RWPE1 (cell line): ENCODE measurements around the gene IFI16.
"Not testable (repeated sequence)": the region's sequence is repeated elsewhere in the genome, so short reads cannot be mapped to it uniquely, and the experiment has no call there.

Experiments used
- CTCF ChIA-PET: fragments of 350-600 bp; sonication (Branson Sonifier 250); formaldehyde crosslinking; extraction: SDS; loops from one replicate; lab custom pipeline; 2021; lab: Yijun Ruan, JAX
- POLR2A ChIA-PET: fragments of 400-600 bp; formaldehyde crosslinking; extraction: SDS; loops from one replicate; lab custom pipeline; 2020; ENCODE audit warnings: antibody characterized with exemption; ENCODE audit not compliant: low non-redundant PET; lab: Yijun Ruan, JAX
- DNase-seq: peaks from one replicate; pipeline ENCODE4 v3.0.0; 2012; ENCODE audit warnings: low spot score
- H3K27ac ChIP-seq: fragments of 450-650 bp; 2 replicates; pipeline ENCODE4 v1.5.1; 2017
- TF ChIP-seq, protein P1 (sequence below): fragments of 450-650 bp; conservative IDR thresholded peaks from 2 replicates; pipeline ENCODE4 v1.5.1; 2017; ENCODE audit warnings: low read depth, mild to moderate bottlenecking

Gene IFI16

DNA sequence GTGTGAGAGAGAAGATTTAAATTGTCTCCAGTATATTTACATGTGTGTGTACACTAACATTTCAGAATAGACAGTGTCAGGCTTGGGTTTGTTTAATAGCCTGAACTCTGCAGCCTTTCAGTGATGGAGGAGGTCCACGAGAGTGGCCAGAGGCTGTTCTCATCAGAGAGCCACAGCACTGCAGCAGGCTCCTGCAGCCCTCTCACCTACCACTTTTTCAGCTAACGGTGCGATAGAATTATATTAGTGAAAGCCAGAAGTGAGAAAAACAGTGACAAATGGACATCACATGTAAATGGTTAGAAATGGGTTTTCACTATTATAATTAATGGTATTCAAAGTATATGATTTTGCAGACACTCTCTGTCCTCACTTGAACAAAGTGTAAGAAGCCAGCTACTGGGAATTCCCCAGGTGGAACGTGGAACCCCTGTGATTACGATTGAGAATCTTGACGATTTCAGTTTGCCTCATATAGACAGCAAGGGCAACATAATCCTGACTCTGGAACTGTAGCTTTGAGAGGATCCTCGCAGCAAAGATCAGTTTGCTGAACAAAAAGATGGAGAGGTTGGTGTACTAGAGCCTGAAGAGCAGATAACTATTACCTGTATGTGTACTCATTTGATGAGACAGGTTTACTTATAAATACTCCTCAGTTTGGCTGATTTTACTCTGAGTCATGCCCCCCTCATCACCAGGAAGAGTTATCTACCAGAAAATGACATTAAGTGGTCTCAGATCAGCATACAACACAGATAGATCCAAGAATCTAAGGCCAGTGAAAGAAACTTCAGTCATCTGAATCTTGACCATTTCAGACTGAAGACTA is 31.4 kb downstream of the IFI16 start:
- CTCF ChIA-PET: no interaction called here
- POLR2A ChIA-PET: no interaction called here
- no peak overlapping the region for H3K27ac ChIP-seq
- TF ChIP-seq, protein P1, sequence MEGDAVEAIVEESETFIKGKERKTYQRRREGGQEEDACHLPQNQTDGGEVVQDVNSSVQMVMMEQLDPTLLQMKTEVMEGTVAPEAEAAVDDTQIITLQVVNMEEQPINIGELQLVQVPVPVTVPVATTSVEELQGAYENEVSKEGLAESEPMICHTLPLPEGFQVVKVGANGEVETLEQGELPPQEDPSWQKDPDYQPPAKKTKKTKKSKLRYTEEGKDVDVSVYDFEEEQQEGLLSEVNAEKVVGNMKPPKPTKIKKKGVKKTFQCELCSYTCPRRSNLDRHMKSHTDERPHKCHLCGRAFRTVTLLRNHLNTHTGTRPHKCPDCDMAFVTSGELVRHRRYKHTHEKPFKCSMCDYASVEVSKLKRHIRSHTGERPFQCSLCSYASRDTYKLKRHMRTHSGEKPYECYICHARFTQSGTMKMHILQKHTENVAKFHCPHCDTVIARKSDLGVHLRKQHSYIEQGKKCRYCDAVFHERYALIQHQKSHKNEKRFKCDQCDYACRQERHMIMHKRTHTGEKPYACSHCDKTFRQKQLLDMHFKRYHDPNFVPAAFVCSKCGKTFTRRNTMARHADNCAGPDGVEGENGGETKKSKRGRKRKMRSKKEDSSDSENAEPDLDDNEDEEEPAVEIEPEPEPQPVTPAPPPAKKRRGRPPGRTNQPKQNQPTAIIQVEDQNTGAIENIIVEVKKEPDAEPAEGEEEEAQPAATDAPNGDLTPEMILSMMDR: no peak
- no peak for DNase-seq

DNA sequence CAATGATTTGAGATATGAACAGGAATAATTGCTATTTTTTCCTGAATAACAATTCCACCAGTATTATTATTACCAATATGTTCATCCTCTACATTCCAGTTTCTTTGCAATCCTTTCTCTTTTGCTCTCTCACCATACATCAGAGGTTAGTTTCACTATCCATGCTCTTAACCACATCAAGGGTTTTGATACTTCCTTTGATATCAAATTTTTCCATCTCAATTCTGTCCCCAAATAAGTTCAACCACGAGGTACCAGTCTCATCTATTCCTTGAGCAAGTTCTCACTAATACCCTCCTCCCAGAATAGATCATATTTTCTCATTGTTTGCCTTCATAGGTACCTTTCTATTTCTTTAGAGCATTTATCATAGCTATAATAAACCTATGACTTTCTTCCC is 36.8 kb downstream of the IFI16 start:
- CTCF ChIA-PET: interaction anchor here (0.6 kb wide), 1 partner anchor 376 kb away, joined by 3 read pairs; no protein-coding TSS in a partner anchor
- H3K27ac ChIP-seq, DNase-seq, POLR2A ChIA-PET: not testable (repeated sequence)

DNA sequence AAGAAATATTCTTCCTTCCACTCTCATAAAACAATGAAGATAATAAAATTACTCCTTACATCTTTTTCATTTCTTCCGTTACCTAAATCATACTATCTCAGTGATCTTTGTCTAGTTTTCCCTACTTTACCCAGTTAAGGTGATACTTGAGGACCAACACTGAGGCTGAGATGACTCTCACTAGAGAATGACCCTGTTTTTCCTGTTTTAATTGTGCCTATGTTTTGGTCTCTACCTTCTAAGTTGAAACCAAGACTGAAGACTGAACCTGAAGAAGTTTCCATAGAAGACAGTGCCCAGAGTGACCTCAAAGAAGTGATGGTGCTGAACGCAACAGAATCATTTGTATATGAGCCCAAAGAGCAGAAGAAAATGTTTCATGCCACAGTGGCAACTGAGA is 41.7 kb downstream of the IFI16 start:
- POLR2A ChIA-PET: no interaction called here

DNA sequence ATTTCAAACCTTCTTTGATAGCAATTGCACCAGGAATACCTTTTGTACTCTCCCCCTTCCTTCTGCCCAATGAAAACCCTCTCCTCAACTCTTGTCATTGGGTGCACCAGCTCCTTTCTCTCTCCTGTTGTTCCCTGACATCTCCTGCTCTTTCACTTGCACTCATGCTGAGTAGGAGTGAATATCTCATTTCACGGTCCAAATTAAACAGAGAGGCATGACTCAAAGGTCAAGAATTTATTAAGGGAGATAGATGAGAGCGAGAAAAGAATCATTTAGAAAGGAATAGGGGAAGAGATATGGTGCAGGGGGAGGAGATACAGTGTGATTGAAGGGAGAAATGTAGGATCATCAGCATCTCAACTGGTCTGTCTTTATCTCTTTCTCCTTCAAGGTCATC is 44.7 kb downstream of the IFI16 start:
- POLR2A ChIA-PET: no interaction called here

More for the DNA sequence above, 41.7 kb downstream of the IFI16 start:
- CTCF ChIA-PET: no interaction called here
- no peak overlapping the region for H3K27ac ChIP-seq
- TF ChIP-seq, protein P1: no peak
- DNase-seq: no peak

DNA sequence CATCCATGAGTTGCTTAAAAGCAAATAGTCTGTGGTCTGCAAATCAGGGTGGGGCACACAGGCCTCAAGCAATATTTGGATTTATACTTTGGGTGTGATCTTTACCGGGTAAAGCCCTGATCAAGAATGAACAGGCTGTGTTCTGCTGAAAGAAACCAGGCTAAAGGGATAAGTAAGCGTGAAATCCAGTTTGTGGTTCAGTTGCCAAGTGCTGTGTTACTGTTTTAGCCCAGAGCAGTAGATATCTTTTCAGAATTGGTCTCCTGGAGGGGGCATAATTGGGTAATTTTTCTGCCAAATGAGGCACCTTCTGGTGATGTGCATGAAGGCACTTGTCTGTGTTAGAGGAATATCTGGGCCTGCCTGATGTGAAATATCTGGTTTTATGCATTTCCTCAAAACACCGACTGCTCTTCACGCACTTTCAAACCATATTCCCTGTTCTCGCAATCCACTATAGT is 45.5 kb downstream of the IFI16 start:
- no peak overlapping the region for H3K27ac ChIP-seq
- TF ChIP-seq, protein P1: no peak
- peak; percentile 33 for DNase-seq
- ChIA-PET POLR2A (no interaction called here), CTCF (no interaction called here)

More for the DNA sequence above, 44.7 kb downstream of the IFI16 start:
- DNase-seq: peak; percentile 30
- H3K27ac ChIP-seq: no peak overlapping the region
- TF ChIP-seq, protein P1: no peak
- CTCF ChIA-PET: interaction anchor here (0.6 to 0.7 kb wide), 2 partner anchors 29 to 37 kb away, joined by 4 read pairs; no protein-coding TSS in a partner anchor

DNA sequence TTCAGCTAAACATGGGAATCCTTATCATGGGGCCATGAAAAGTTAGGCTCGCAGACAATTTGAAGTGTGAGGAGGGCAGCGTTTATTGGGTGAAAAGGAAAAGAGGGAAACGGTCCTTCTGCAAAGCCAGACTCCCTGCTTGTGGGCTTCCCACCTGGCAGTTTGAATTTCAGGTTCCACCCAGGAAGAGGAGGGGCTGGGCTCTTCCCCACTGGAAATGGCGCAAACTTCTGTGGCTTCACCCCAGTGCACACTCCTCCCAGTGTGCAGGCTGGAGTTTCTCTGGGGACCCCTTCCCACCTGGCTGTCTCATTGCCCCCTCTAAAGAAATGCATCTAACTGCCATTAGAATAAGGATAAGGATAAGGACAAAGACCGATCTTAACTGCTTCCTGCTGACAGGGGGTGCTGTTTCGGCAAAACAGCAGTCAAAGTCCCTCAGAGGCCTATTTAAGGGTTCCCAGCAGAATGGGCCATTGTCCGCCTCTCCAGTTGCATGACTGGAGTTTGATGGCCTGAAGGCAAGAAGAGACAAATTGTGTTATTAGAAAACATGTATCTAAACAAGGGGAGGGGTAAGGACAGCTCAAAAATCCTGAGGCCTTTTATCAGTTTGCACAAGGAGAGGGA is 46.5 kb downstream of the IFI16 start:
- DNase-seq: no peak
- TF ChIP-seq, protein P1: no peak
- H3K27ac ChIP-seq: peak overlapping the region; percentile 81
- CTCF ChIA-PET: no interaction called here
- POLR2A ChIA-PET: no interaction called here
